NCI-H1417 treated with DMSO at 0.1 percent for 48 hours (cell line): ENCODE results near the gene CEP135.
"Not testable (repeated sequence)": the region's sequence is repeated elsewhere in the genome, so short reads cannot be mapped to it uniquely, and the experiment has no call there.

Source experiments
- DNase-seq: peaks from one replicate; lab custom pipeline; 2025; lab: John Stamatoyannopoulos, UW

The CEP135 gene

GRCh38 chr4:56008206-56008605 is 59.5 kb downstream of the CEP135 start:
- DNase-seq = no peak

DNA sequence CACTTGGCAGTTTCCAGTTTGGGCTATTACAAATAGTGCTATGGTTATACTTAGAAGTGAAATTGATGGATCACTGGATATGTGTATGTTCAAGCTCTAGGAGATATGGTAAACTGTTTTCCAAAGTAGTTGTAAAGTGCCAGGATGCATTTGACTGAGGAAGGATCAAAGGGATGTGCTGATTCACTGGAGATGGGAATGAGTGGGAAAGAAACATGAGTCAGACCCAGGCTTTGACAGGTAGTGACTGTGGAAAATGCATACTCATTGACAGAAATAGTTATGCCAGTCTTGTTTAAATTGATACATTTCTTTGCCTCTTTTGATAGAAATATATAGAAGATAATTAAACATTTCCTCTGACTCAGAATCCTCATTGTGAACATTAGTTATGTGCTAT is 77.9 kb downstream of the CEP135 start:
- no peak for DNase-seq

DNA sequence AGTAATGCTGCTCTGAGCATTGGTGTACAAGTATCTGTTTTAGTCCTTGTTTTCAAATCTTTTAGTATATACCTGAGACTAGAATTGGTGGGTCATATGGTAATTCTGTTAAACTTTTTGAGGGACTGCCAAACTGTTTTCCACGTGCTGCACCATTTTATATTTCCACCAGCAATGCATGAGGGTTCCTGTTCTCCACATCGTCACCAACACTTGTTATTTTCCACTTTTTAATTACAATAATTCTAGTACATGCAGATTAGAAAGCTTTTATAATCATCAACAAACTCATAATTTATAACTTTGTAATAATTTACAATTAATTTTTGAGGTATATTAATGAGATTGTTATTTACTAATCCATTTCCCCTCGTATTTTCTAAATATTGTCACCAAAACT is 79.4 kb downstream of the CEP135 start:
- no peak for DNase-seq

- DNase-seq = no peak
These were observed 89.9 kb downstream of the CEP135 start for GRCh38 chr4:56038487-56039162.

- no peak for DNase-seq
These were observed 92.1 kb downstream of the CEP135 start for GRCh38 chr4:56040842-56041241.

GRCh38 chr4:56042225-56042624 is 93.5 kb downstream of the CEP135 start:
- no peak for DNase-seq

GRCh38 chr4:56048383-56048701 is 99.6 kb downstream of the CEP135 start:
- DNase-seq = no peak

DNA sequence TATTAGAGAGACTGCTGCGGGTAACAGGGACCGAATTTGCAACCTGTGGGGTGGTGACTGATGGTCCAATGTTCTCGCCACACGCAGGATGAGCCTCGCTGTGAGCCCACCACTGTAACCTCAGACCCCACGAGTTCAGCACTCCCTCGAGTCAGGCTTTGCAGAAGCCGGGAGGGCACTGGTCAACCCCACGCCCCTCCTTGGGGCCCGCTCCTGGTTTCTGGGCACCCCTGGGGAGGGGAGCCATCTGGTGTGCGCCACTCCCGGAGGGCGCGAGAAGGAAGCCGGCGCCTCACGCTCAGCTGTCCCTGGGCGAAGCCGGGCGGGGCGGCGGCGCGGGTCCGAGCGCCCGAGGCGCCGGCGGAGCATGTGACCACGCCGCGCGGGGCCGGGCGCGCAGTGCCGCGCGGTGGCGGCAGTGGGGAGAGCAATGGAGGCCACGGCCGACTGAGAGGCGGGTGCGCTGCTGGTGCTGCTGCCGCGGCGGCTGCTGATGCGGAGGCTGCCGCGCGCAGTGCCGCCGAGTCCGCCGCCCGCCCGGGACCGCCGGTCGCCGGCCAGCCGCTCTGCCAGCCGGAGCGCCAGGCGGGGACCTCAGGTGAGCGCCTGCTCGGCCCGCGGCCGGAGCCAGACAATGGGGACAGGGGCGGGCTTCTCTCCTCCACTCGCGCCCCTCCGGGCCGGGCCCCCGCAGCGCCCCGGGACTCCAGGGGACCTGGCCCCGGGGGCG is 100.1 kb downstream of the CEP135 start:
- peak; percentile 55 for DNase-seq

DNA sequence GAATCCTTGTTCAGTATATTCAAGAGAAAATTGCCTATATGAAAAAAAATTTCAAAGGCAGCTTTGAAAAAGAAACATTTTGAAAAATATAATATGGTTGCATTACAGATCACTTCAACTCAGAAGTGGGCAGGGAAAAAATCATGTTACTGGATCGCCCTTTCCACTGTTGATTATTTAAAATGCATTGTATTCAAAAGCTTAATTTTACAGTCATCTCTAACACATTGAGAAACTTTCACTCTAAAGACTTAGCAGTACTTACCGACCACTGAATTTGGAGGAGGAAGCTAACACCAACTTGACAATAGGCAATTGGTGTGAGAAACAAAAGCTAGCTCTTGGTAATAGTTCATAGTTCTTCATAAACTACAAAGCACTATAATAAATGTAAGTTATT is 101.9 kb downstream of the CEP135 start:
- DNase-seq = no peak

DNA sequence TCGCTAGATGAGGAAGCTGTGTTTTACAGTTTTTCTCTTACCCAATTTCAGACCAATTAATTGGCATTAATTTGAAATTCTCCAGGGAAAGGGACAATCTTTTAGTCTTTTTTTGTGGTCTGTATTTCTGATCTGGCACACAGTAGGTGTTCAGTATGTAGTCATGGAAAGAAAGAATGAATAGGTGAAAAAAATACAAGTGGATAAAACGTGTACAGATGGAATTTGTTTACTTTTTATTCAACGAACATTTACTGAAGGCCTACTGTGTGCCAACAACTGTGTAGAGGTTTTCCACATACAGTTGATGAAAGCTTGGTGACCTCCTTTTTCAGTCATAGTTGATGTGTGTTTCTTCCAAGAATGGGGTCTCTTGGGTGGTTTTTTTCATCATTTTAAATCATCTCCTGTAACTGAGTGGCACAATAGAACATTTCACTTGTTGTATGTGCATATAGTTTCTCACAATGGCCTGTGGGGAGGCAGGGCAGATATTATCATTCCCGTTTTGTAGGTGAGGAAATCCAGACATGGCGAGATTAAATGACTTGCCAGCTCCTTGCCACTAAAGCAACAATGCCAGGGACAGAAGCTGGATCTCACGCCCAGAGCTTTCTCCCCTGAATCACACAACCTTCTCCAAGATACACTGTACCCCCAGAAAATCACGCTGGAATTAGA is 102.4 kb downstream of the CEP135 start:
- no peak for DNase-seq

- DNase-seq = no peak
These were observed 102.9 kb downstream of the CEP135 start for GRCh38 chr4:56051710-56052075.

DNA sequence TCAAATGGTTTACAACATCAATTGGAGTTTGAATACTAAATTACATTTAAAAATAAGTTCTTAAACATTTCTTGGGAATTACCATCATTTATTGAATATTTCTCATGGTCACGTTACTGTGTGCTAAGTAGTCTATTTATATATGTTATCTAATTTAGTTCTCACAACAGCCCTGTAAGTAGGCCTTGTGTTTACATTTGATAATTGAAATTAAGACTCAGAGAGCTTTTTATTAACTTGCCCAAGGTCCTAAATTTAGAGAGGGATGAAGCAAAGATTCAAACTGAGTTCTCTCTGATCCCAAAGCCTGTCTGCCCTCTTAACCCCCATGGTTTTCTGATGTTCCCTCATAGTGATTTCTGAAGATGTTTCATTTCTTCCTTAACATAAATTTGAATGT is 103.7 kb downstream of the CEP135 start:
- no peak for DNase-seq

GRCh38 chr4:56052966-56053365 is 104.2 kb downstream of the CEP135 start:
- DNase-seq = no peak

GRCh38 chr4:56055027-56055977 is 106.6 kb downstream of the CEP135 start:
- DNase-seq = no peak

DNA sequence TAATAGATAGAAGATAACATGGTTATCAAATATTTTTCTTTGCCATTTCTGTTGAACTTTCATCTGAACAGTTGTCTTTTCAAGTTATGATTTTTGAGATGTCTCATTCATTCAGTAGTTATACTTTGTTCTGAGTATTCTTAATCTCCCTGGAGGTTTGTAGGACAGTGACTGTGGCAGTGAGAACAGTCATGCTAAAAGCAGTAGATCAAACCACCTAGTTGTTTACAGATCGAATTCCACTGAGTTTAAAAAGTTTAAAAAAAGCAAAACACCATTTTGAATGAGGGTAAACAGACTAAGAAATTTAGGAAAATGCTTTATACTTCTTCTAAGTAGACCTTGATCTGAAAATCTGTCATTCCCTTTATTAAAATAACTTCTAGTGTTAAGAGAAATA is 107.2 kb downstream of the CEP135 start:
- DNase-seq = no peak

- DNase-seq = no peak
These were observed 109.8 kb downstream of the CEP135 start for GRCh38 chr4:56058555-56058954.

DNA sequence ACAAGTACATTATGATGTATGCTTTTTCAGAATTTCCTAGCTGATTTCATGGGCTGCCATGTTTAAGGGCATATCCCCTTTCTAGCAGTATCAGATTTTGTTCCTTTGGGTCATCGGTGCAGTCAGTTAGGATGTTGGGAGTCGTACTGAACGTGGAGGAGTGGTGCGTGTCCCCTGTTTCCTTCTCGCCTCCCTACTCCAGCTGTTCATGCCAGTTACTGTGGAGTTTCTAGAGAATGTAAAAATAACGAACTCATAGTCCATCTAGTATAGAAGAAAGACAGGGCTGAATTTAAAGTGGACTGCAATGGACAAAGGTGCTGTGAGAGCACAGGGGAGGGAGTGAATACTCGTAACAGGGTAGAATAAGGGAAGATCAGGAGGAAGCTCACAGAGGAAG is 111.3 kb downstream of the CEP135 start:
- no peak for DNase-seq

- DNase-seq = no peak
These were observed 113.4 kb downstream of the CEP135 start for GRCh38 chr4:56062106-56062505.

GRCh38 chr4:56062526-56063145 is 113.9 kb downstream of the CEP135 start:
- DNase-seq = no peak

- DNase-seq = no peak
These were observed 117.7 kb downstream of the CEP135 start for GRCh38 chr4:56066493-56066892.

- DNase-seq = no peak
These were observed 119.1 kb downstream of the CEP135 start for GRCh38 chr4:56067826-56068225.

DNA sequence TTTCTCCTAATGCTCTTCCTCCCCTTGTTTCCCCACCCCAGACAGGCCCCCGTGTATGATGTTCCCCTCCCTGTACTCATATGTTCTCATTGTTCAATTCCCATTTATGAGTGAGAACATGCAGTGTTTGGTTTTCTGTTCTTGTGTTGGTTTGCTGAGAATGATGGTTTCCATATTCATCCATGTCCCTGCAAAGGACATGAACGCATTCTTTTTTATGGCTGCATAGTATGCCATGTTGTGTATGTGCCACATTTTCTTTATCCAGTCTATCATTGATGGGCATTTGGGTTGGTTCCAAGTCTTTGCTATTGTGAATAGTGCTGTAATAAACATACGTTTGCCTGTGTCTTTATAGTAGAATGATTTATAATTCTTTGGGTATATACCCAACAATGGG is 124.0 kb downstream of the CEP135 start:
- DNase-seq = not testable (repeated sequence)
